ENCODE measurements around the gene NPHS1. TPM values are rescaled to one million over a fixed set of nuclear protein-coding genes. Genes with fewer than 3 reads are reported as not detected.

Gene NPHS1
- total RNA-seq, 1 donor from 2014 or later, result not detected

- intact Hi-C loops (cut with DNase I), result no loop called here
Observed at GRCh38 chr19:35777086-35777841, 75.0 kb downstream of the NPHS1 start.

DNA sequence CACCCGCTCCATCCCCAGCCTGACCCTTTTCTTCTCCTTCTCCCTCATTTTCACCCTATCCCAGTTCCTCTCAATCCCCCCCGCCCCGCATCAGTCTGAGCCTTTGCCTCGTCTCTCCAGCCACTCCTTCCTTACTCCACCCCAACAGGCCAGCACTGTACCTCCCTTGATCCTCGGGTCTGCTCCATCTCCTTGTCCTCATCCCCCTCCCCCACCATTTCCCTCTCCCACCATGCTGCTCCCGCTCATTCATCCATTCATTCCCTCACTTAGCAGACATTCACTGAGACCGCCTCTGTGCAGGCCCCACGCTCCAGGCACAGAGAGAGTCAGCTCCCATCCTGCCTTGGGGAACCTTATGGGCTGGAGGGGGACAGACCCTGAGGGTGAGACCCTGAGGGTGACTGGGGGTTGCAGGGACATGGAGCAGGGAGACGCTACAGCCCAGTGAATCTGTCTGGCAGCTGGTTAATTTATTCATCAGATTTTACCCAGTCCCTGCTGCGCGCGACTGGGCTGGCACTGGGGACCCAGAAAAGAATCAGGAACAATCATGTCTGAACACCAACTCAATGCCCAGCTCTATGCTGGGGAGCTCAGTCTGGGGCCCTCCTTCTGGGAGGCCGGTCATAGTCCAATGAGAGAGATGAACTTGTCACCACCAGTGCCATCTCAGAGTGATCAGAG, 76.1 kb downstream of the NPHS1 start:
- H3K27ac ChIP-seq, result no peak overlapping the region
- H3K9me3 ChIP-seq, result no peaks in the 10 kb centered on the region
- H3K27me3 ChIP-seq, result no peaks in the 10 kb centered on the region
- intact Hi-C loops (cut with DNase I), result no loop called here
- DNase-seq (no peak), ATAC-seq (no peak)
- no peaks in the 10 kb centered on the region for H3K36me3 ChIP-seq
- peak overlapping the region; percentile 80 for H3K4me3 ChIP-seq
- H3K4me1 ChIP-seq, result peaks cover 4% of the 10 kb centered on the region
- TF ChIP-seq, protein P1, sequence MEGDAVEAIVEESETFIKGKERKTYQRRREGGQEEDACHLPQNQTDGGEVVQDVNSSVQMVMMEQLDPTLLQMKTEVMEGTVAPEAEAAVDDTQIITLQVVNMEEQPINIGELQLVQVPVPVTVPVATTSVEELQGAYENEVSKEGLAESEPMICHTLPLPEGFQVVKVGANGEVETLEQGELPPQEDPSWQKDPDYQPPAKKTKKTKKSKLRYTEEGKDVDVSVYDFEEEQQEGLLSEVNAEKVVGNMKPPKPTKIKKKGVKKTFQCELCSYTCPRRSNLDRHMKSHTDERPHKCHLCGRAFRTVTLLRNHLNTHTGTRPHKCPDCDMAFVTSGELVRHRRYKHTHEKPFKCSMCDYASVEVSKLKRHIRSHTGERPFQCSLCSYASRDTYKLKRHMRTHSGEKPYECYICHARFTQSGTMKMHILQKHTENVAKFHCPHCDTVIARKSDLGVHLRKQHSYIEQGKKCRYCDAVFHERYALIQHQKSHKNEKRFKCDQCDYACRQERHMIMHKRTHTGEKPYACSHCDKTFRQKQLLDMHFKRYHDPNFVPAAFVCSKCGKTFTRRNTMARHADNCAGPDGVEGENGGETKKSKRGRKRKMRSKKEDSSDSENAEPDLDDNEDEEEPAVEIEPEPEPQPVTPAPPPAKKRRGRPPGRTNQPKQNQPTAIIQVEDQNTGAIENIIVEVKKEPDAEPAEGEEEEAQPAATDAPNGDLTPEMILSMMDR (IDR thresholded peaks at IDR 0.05), result no peak

More at GRCh38 chr19:35777086-35777841, 75.0 kb downstream of the NPHS1 start:
- ATAC-seq (no peak), DNase-seq (no peak)
- no peaks in the 10 kb centered on the region for H3K36me3 ChIP-seq
- H3K9me3 ChIP-seq, result no peaks in the 10 kb centered on the region
- no peaks in the 10 kb centered on the region for H3K27me3 ChIP-seq
- no peak overlapping the region for H3K4me3 ChIP-seq
- H3K4me1 ChIP-seq, result peaks cover 4% of the 10 kb centered on the region
- TF ChIP-seq, protein P1 (IDR thresholded peaks at IDR 0.05), result no peak
- no peak overlapping the region for H3K27ac ChIP-seq

Other genes starting within 250 kb of the NPHS1 start
- 8.9 TPM for gene HAUS5, start 239.8 kb downstream of the NPHS1 start, total RNA-seq
- 64.5 TPM for gene RBM42, start 223.5 kb downstream of the NPHS1 start, total RNA-seq
- 0.72 TPM for gene ETV2, start 210.8 kb downstream of the NPHS1 start, total RNA-seq
- 226 TPM for gene COX6B1, start 204.2 kb downstream of the NPHS1 start, total RNA-seq
- gene UPK1A, start 186.0 kb downstream of the NPHS1 start, total RNA-seq, result not detected
- gene ZBTB32, start 147.9 kb downstream of the NPHS1 start, total RNA-seq, result 0.23 TPM
- 36.6 TPM for gene KMT2B, start 134.5 kb downstream of the NPHS1 start, total RNA-seq
- 16.9 TPM for gene IGFLR1, start 110.1 kb downstream of the NPHS1 start, total RNA-seq
- gene U2AF1L4, start 107.1 kb downstream of the NPHS1 start, total RNA-seq, result 26.3 TPM
- gene PSENEN, start 106.9 kb downstream of the NPHS1 start, total RNA-seq, result 51.0 TPM
- gene LIN37, start 103.9 kb downstream of the NPHS1 start, total RNA-seq, result 11.3 TPM
- gene HSPB6, start 95.5 kb downstream of the NPHS1 start, total RNA-seq, result 41.3 TPM
- 18.2 TPM for gene PROSER3, start 94.3 kb downstream of the NPHS1 start, total RNA-seq
- gene ARHGAP33, start 76.9 kb downstream of the NPHS1 start, total RNA-seq, result 6.8 TPM
- gene PRODH2, start 39.7 kb downstream of the NPHS1 start, total RNA-seq, result not detected
- gene KIRREL2, start 4.4 kb upstream of the NPHS1 start, total RNA-seq, result not detected
- 7.0 TPM for gene APLP1, start 16.1 kb upstream of the NPHS1 start, total RNA-seq
- gene NFKBID, start 48.0 kb upstream of the NPHS1 start, total RNA-seq, result 19.5 TPM
- gene HCST, start 50.0 kb upstream of the NPHS1 start, total RNA-seq, result 44.0 TPM
- 367 TPM for gene TYROBP, start 55.8 kb upstream of the NPHS1 start, total RNA-seq
- gene LRFN3, start 83.9 kb upstream of the NPHS1 start, total RNA-seq, result 10.5 TPM
- gene SDHAF1, start 142.7 kb upstream of the NPHS1 start, total RNA-seq, result 14.2 TPM
- 8.1 TPM for gene SYNE4, start 156.3 kb upstream of the NPHS1 start, total RNA-seq
- 18.7 TPM for gene ALKBH6, start 161.7 kb upstream of the NPHS1 start, total RNA-seq
- 10.5 TPM for gene CLIP3, start 180.4 kb upstream of the NPHS1 start, total RNA-seq
- 5.2 TPM for gene THAP8, start 201.8 kb upstream of the NPHS1 start, total RNA-seq
- gene WDR62, start 202.4 kb upstream of the NPHS1 start, total RNA-seq, result 0.93 TPM